COLO668 (cell line): ENCODE data around the gene OST4.
"Not testable (repeated sequence)": the region's sequence is repeated elsewhere in the genome, so short reads cannot be mapped to it uniquely, and the experiment has no call there.

Experiments
- DNase-seq: peaks from one replicate; lab custom pipeline; 2025; ENCODE audit not compliant: unreplicated experiment; lab: John Stamatoyannopoulos, UW

Gene OST4

GRCh38 chr2:27080140-27080469, 8.7 kb upstream of the OST4 start:
- no peak for DNase-seq

- DNase-seq, result no peak
Observed at GRCh38 chr2:27079233-27080139, 8.0 kb upstream of the OST4 start.

- DNase-seq, result no peak
Observed at GRCh38 chr2:27078267-27079194, 7.1 kb upstream of the OST4 start, which contains the start of gene EMILIN1. EMILIN1 (plus strand) TSS chr2:27078615; CDS start chr2:27079066, 451 bp downstream.

GRCh38 chr2:27077231-27077630, 5.8 kb upstream of the OST4 start:
- DNase-seq, result no peak

- no peak for DNase-seq
Observed at GRCh38 chr2:27076323-27076722, 4.9 kb upstream of the OST4 start.

- not testable (repeated sequence) for DNase-seq
Observed at GRCh38 chr2:27075566-27075871, 4.1 kb upstream of the OST4 start.

- peak; percentile 66 for DNase-seq
Observed at GRCh38 chr2:27074738-27075565, 3.5 kb upstream of the OST4 start.

GRCh38 chr2:27073782-27074181, 2.3 kb upstream of the OST4 start:
- DNase-seq, result no peak

GRCh38 chr2:27072920-27073319, 1.5 kb upstream of the OST4 start:
- DNase-seq, result no peak

- no peak for DNase-seq
Observed at GRCh38 chr2:27071990-27072830, 756 bp upstream of the OST4 start.

GRCh38 chr2:27070653-27071276, 689 bp downstream of the OST4 start:
- no peak for DNase-seq

GRCh38 chr2:27069961-27070618, 1.4 kb downstream of the OST4 start:
- no peak for DNase-seq

- no peak for DNase-seq
Observed at GRCh38 chr2:27069436-27069835, 2.0 kb downstream of the OST4 start.

- no peak for DNase-seq
Observed at GRCh38 chr2:27067385-27067784, 4.1 kb downstream of the OST4 start.

- no peak for DNase-seq
Observed at GRCh38 chr2:27065128-27065527, 6.3 kb downstream of the OST4 start.

GRCh38 chr2:27060323-27060722, 11.1 kb downstream of the OST4 start:
- no peak for DNase-seq

- DNase-seq, result no peak
Observed at GRCh38 chr2:27059141-27059820, 12.2 kb downstream of the OST4 start.

GRCh38 chr2:27058210-27058609, 13.2 kb downstream of the OST4 start:
- DNase-seq, result no peak

- no peak for DNase-seq
Observed at GRCh38 chr2:27057184-27057583, 14.3 kb downstream of the OST4 start.
